ENCODE results near the gene PRPH.
A peak's percentile ranks its signal among the peaks of the same experiment; 100 is the strongest.
"Not testable (repeated sequence)": the region's sequence is repeated elsewhere in the genome, so short reads cannot be mapped to it uniquely, and the experiment has no call there.

PRPH gene

GRCh38 chr12:49264873-49265792 lies 29.8 kb upstream of the PRPH start, which contains the start of gene TUBA1C:
TUBA1C (plus strand) TSS chr12:49265082; CDS start chr12:49265182, 100 bp downstream.
- Histone ChIP-seq H3K4me3 (IDR thresholded peaks at IDR 0.05; ENCODE audit: insufficient read depth, low read depth, low read length) (no peak within 1 kb of the TSS), H3K4me2 (peak within 1 kb of the TSS; percentile 91), H3K27me3 (ENCODE audit: insufficient read depth, low read depth) (no peaks in the 10 kb centered on the region), H3K27ac (peak within 1 kb of the TSS; percentile 97), H3K79me2 (ENCODE audit: insufficient read depth, low read depth) (peaks cover 48% of the 10 kb centered on the region), H3K4me1 (ENCODE audit: low read depth, poor library complexity, severe bottlenecking) (peaks cover 48% of the 10 kb centered on the region), H3K36me3 (ENCODE audit: insufficient read depth) (peaks cover 5% of the 10 kb centered on the region; the same call in 1 of the 2 replicates), H2AFZ (ENCODE audit: low read depth) (peak within 1 kb of the TSS; percentile 47), H4K20me1 (ENCODE audit: insufficient read depth) (peaks cover 27% of the 10 kb centered on the region), H3K9ac (peak within 1 kb of the TSS; percentile 99)
- no peak for TF ChIP-seq CTCF (conservative IDR thresholded peaks at IDR 0.05; ENCODE audit: low read depth, low read length)

GRCh38 chr12:49269191-49269590 lies 25.8 kb upstream of the PRPH start:
- Histone ChIP-seq H3K4me1 (ENCODE audit: low read depth, poor library complexity, severe bottlenecking) (peaks cover 37% of the 10 kb centered on the region), H3K36me3 (ENCODE audit: insufficient read depth) (peaks cover 16% of the 10 kb centered on the region; the same call in 1 of the 2 replicates), H3K79me2 (ENCODE audit: insufficient read depth, low read depth) (peaks cover 48% of the 10 kb centered on the region), H4K20me1 (ENCODE audit: insufficient read depth) (peaks cover 27% of the 10 kb centered on the region)
- not testable (repeated sequence) for H3K9ac ChIP-seq; H3K4me3 ChIP-seq (IDR thresholded peaks at IDR 0.05; ENCODE audit: insufficient read depth, low read depth, low read length); H3K4me2 ChIP-seq; H2AFZ ChIP-seq (ENCODE audit: low read depth); H3K27me3 ChIP-seq (ENCODE audit: insufficient read depth, low read depth); H3K27ac ChIP-seq

- Histone ChIP-seq H3K4me2 (no peak overlapping the region), H3K36me3 (ENCODE audit: insufficient read depth) (peaks cover 16% of the 10 kb centered on the region; the same call in 1 of the 2 replicates), H3K9ac (no peak overlapping the region), H2AFZ (ENCODE audit: low read depth) (no peak overlapping the region), H3K4me1 (ENCODE audit: low read depth, poor library complexity, severe bottlenecking) (peaks cover 14% of the 10 kb centered on the region), H3K79me2 (ENCODE audit: insufficient read depth, low read depth) (peaks cover 16% of the 10 kb centered on the region; the same call in 1 of the 2 replicates), H4K20me1 (ENCODE audit: insufficient read depth) (peaks cover 9% of the 10 kb centered on the region), H3K27ac (no peak overlapping the region), H3K4me3 (IDR thresholded peaks at IDR 0.05; ENCODE audit: insufficient read depth, low read depth, low read length) (no peak overlapping the region), H3K27me3 (ENCODE audit: insufficient read depth, low read depth) (no peaks in the 10 kb centered on the region)
- no peak for TF ChIP-seq CTCF (conservative IDR thresholded peaks at IDR 0.05; ENCODE audit: low read depth, low read length)
Observed at GRCh38 chr12:49272790-49273725, 21.9 kb upstream of the PRPH start.

- Histone ChIP-seq H3K79me2 (ENCODE audit: insufficient read depth, low read depth) (0 out of 2 replicates have a peak, but pooled peaks cover 8% of the 10 kb centered on the region), H3K27ac (no peak overlapping the region), H3K27me3 (ENCODE audit: insufficient read depth, low read depth) (no peaks in the 10 kb centered on the region), H4K20me1 (ENCODE audit: insufficient read depth) (peaks cover 1% of the 10 kb centered on the region; the same call in 1 of the 2 replicates), H3K9ac (no peak overlapping the region), H3K4me2 (no peak overlapping the region), H2AFZ (ENCODE audit: low read depth) (no peak overlapping the region), H3K4me1 (ENCODE audit: low read depth, poor library complexity, severe bottlenecking) (peaks cover 7% of the 10 kb centered on the region), H3K36me3 (ENCODE audit: insufficient read depth) (peaks cover 16% of the 10 kb centered on the region; the same call in 1 of the 2 replicates), H3K4me3 (IDR thresholded peaks at IDR 0.05; ENCODE audit: insufficient read depth, low read depth, low read length) (no peak overlapping the region)
- TF ChIP-seq CTCF (conservative IDR thresholded peaks at IDR 0.05; ENCODE audit: low read depth, low read length) = no peak
Observed at GRCh38 chr12:49273726-49274395, 21.1 kb upstream of the PRPH start.
